ENCODE data around the gene LAMC3. TPM values are rescaled to one million over a fixed set of nuclear protein-coding genes. Genes with fewer than 3 reads are reported as not detected.

The LAMC3 gene
- total RNA-seq, 1 experiment from 2014 or later = not detected

- Mint-ChIP-seq H3K27me3 (ENCODE audit: insufficient read depth, unreplicated experiment) (peaks cover 48% of the 10 kb centered on the region), H3K36me3 (ENCODE audit: insufficient read depth, unreplicated experiment) (no peaks in the 10 kb centered on the region), H3K4me1 (ENCODE audit: insufficient read depth, unreplicated experiment) (no peaks in the 10 kb centered on the region), H3K4me3 (ENCODE audit: unreplicated experiment) (no peak overlapping the region), H3K27ac (ENCODE audit: low read depth, unreplicated experiment) (no peak overlapping the region), H3K9me3 (ENCODE audit: unreplicated experiment) (peaks cover 8% of the 10 kb centered on the region)
- ChIA-PET CTCF (interaction anchor here (0.7 to 2.1 kb wide), 4 partner anchors 18 to 150 kb away, joined by 3 to 6 read pairs (median 4); no protein-coding TSS in a partner anchor), POLR2A (interaction anchor here (0.8 kb wide), 1 partner anchor 10 kb away, joined by 6 read pairs; no protein-coding TSS in a partner anchor)
- DNase-seq (ENCODE audit: unreplicated experiment) = no peak
- no peak for TF ChIP-seq CTCF (IDR thresholded peaks at IDR 0.05; ENCODE audit: unreplicated experiment)
- intact Hi-C loops (cut with micrococcal nuclease) = no loop called here
- no TSS peak for BruUV-seq (replicated peaks)
Observed at GRCh38 chr9:131017067-131017466, 8.1 kb downstream of the LAMC3 start.

GRCh38 chr9:131018621-131019020 is 9.6 kb downstream of the LAMC3 start:
- intact Hi-C loops (cut with micrococcal nuclease) = no loop called here
- CTCF ChIA-PET = interaction anchor here (0.5 to 2.1 kb wide), 4 partner anchors 22 to 158 kb away, joined by 3 to 6 read pairs (median 3); no protein-coding TSS in a partner anchor

GRCh38 chr9:131019388-131020239 is 10.6 kb downstream of the LAMC3 start:
- Mint-ChIP-seq H3K27ac (ENCODE audit: low read depth, unreplicated experiment) (no peak overlapping the region), H3K9me3 (ENCODE audit: unreplicated experiment) (peaks cover 8% of the 10 kb centered on the region), H3K4me3 (ENCODE audit: unreplicated experiment) (no peak overlapping the region), H3K27me3 (ENCODE audit: insufficient read depth, unreplicated experiment) (peaks cover 71% of the 10 kb centered on the region), H3K36me3 (ENCODE audit: insufficient read depth, unreplicated experiment) (no peaks in the 10 kb centered on the region), H3K4me1 (ENCODE audit: insufficient read depth, unreplicated experiment) (no peaks in the 10 kb centered on the region)
- no peak for DNase-seq (ENCODE audit: unreplicated experiment)
- intact Hi-C loops (cut with micrococcal nuclease) = no loop called here
- no TSS peak for BruUV-seq (replicated peaks)
- CTCF ChIA-PET = interaction anchor here (1.4 kb wide), 1 partner anchor 27 kb away, joined by 6 read pairs; no protein-coding TSS in a partner anchor
- POLR2A ChIA-PET = no interaction called here
- no peak for TF ChIP-seq CTCF (IDR thresholded peaks at IDR 0.05; ENCODE audit: unreplicated experiment)

More at GRCh38 chr9:131018621-131019020, 9.6 kb downstream of the LAMC3 start:
- no peaks in the 10 kb centered on the region for H3K36me3 Mint-ChIP-seq (ENCODE audit: insufficient read depth, unreplicated experiment)
- no TSS peak for BruUV-seq (replicated peaks)
- peaks cover 8% of the 10 kb centered on the region for H3K9me3 Mint-ChIP-seq (ENCODE audit: unreplicated experiment)
- POLR2A ChIA-PET = no interaction called here
- no peak overlapping the region for H3K27ac Mint-ChIP-seq (ENCODE audit: low read depth, unreplicated experiment)
- TF ChIP-seq CTCF (IDR thresholded peaks at IDR 0.05; ENCODE audit: unreplicated experiment) = peak; percentile 23
- peaks cover 61% of the 10 kb centered on the region for H3K27me3 Mint-ChIP-seq (ENCODE audit: insufficient read depth, unreplicated experiment)
- peak; percentile 21 for DNase-seq (ENCODE audit: unreplicated experiment)
- no peaks in the 10 kb centered on the region for H3K4me1 Mint-ChIP-seq (ENCODE audit: insufficient read depth, unreplicated experiment)
- no peak overlapping the region for H3K4me3 Mint-ChIP-seq (ENCODE audit: unreplicated experiment)

GRCh38 chr9:131020388-131020787 is 11.4 kb downstream of the LAMC3 start:
- Mint-ChIP-seq H3K27ac (ENCODE audit: low read depth, unreplicated experiment) (no peak overlapping the region), H3K36me3 (ENCODE audit: insufficient read depth, unreplicated experiment) (no peaks in the 10 kb centered on the region), H3K9me3 (ENCODE audit: unreplicated experiment) (peaks cover 8% of the 10 kb centered on the region), H3K4me1 (ENCODE audit: insufficient read depth, unreplicated experiment) (no peaks in the 10 kb centered on the region), H3K27me3 (ENCODE audit: insufficient read depth, unreplicated experiment) (peaks cover 78% of the 10 kb centered on the region), H3K4me3 (ENCODE audit: unreplicated experiment) (no peak overlapping the region)
- no peak for DNase-seq (ENCODE audit: unreplicated experiment)
- intact Hi-C loops (cut with micrococcal nuclease) = no loop called here
- CTCF ChIA-PET = interaction anchor here (0.6 to 1.4 kb wide), 2 partner anchors 8 to 26 kb away, joined by 3 to 6 read pairs; no protein-coding TSS in a partner anchor
- no peak for TF ChIP-seq CTCF (IDR thresholded peaks at IDR 0.05; ENCODE audit: unreplicated experiment)
- POLR2A ChIA-PET = no interaction called here
- no TSS peak for BruUV-seq (replicated peaks)

Measured in MCF 10A (cell line).